BE2C (cell line): ENCODE results near the gene NFIC.
"Not testable (repeated sequence)": the region's sequence is repeated elsewhere in the genome, so short reads cannot be mapped to it uniquely, and the experiment has no call there.

Experiments used
- DNase-seq: peaks from one replicate; pipeline ENCODE4 v3.0.0-alpha.2; 2020
- H3K27me3 ChIP-seq: fragments of 250-450 bp; sonication (Bioruptor Pico); 2 replicates; pipeline ENCODE4 v1.5.1; 2020; ENCODE audit warnings: mild to moderate bottlenecking
- H3K36me3 ChIP-seq: fragments of 250-450 bp; sonication (Bioruptor Pico); 2 replicates; pipeline ENCODE4 v1.5.1; 2020; ENCODE audit warnings: mild to moderate bottlenecking
- H3K4me1 ChIP-seq: fragments of 250-450 bp; sonication (Bioruptor Pico); 2 replicates; pipeline ENCODE4 v1.5.1; 2020
- H3K4me3 ChIP-seq: 2 replicates; pipeline ENCODE4 v1.5.1; 2011; ENCODE audit warnings: low read depth, low read length
- H3K9me3 ChIP-seq: fragments of 250-450 bp; sonication (Bioruptor Pico); 2 replicates; pipeline ENCODE4 v1.5.1; 2020
- CTCF ChIP-seq: IDR thresholded peaks from 2 replicates; pipeline ENCODE4 v1.5.1; 2012; ENCODE audit warnings: mild to moderate bottlenecking, low read depth, low read length

The NFIC gene

DNA sequence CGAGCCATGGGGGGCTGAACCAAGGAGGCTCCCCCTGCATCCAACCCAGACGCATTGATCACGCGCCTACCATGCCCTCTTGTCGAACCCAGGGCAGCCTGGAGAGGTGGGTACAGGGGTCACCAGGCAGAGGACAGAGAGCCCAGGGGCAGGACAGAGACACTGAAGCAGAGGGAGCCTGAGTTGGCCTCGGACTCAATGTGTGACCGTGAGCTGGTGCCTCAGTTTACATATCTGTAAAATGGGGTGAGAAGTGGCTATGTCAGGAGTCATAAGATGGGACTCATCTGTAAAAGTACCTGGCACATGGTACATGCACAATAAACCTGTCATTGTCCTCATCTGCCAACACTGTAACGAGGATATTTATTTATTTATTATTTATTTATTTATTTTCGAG is 24.1 kb upstream of the NFIC start:
- Histone ChIP-seq H3K4me3 (no peak overlapping the region), H3K36me3 (no peaks in the 10 kb centered on the region), H3K9me3 (no peaks in the 10 kb centered on the region), H3K4me1 (no peaks in the 10 kb centered on the region), H3K27me3 (no peaks in the 10 kb centered on the region)
- no peak for TF ChIP-seq CTCF
- no peak for DNase-seq

DNA sequence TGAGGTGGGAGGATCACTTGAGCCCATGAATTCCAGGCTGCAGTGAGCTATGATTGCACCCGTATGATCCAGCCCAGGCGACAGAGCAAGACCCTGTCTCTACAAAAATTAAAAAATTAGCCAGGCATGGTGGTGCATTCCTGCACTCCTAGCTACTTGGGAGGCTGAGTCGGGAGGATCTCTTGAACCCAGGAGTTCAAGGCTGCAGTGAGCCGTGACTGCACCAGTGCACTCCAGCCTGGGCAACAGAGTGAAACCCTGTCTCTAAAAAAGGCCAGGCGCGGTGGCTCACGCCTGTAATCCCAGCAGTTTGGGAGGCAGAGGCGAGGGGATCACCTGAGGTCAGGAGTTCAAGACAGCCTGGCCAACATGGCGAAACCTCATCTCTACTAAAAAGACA is 23.4 kb upstream of the NFIC start:
- H3K36me3 ChIP-seq, H3K27me3 ChIP-seq, H3K9me3 ChIP-seq, H3K4me3 ChIP-seq, H3K4me1 ChIP-seq, DNase-seq: not testable (repeated sequence)

DNA sequence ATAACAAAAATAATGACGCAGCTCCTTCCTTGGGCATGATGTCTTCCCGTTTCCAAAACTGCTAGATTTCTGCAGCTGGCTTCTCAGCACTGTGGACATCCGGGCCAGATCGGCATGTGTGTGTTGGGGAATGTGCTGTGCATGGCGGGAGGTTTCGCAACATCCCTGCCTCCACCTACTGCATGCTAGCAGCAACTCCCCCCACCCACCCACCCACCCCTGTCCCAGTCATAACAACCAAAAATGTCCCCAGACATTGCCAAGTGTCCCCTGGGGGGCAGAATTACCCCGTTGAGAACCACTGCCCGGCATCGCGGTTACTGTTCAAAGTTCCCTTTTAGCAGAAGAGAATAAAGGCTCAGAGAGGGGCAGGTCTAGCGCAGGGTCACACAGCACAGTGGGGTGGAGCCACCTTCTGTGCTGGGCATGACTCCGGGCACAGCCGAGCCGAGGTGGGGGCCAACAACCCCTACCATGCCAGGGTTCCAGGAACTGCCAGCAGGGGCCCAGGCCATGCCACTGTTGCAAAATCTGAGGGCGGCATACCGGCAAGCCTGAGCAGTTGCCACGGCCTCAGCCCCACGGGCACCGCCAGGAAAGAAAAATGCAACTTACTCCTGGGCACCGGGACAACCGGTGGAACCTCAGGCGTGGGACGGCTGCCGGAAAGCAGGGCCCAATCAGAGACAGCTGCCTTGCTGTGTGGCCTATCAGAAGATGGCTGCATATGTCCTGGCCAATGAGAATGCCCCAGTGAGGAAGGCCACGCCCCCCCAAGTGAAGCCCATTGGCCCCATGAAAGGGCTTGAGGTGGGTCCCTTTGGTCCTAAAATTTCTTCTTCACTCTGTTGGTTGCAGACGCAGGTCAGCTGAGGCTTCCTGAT is 22.5 kb upstream of the NFIC start:
- Histone ChIP-seq H3K4me1 (no peaks in the 10 kb centered on the region), H3K4me3 (peak overlapping the region; percentile 59), H3K9me3 (no peaks in the 10 kb centered on the region), H3K27me3 (no peaks in the 10 kb centered on the region), H3K36me3 (no peaks in the 10 kb centered on the region)
- DNase-seq: peak; percentile 89
- peak; percentile 26; the same call in 1 of the 2 replicates for TF ChIP-seq CTCF

DNA sequence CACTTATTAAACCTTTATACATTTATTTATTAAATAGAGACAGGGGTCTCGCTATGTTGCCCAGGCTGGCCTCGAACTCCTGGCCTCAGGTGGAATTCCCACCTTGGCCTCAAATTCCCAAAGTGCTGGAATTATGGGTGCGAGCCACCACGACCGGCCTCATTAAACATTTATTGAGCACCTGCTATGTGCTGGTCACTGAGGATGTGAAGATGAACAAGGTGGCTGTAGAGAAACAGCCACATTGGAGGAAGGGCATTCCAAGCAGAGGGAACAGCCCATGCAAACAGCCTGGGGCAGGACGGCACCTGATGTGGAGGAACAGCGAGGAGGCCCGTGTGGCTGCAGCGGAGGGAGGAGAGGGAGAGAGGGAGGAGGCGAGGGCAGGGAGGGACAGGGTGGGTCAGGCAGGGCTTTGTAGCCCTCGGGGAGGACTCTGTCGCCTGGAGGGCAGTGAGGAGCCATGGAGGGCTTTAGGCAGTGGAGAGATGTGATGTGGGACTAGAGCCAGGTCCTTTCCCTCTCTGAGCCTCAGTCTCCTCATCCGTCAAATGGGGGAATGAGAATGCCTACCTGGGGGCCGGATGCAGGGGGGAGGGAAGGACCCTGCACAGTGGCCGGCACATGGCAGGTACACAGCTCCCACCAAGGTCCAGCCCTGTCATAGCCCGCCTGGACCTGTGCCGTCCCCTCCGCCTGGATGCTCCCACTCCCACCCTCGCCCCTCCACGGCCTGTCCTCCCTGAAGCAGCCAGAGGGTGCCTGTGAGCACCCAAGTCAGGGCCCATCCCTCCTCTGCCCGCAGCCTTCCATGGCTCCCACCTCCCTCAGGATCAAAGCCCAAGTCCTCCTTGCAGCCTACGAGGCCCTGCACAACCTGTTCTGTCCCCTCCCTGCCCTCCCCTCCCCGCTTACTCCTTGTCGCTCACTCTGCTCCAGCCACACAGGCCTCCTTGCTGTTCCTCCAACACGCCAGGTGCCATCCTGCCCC is 21.5 kb upstream of the NFIC start:
- Histone ChIP-seq H3K4me1 (no peaks in the 10 kb centered on the region), H3K36me3 (no peaks in the 10 kb centered on the region), H3K27me3 (no peaks in the 10 kb centered on the region), H3K4me3 (no peak overlapping the region), H3K9me3 (no peaks in the 10 kb centered on the region)
- DNase-seq: no peak
- TF ChIP-seq CTCF: no peak

DNA sequence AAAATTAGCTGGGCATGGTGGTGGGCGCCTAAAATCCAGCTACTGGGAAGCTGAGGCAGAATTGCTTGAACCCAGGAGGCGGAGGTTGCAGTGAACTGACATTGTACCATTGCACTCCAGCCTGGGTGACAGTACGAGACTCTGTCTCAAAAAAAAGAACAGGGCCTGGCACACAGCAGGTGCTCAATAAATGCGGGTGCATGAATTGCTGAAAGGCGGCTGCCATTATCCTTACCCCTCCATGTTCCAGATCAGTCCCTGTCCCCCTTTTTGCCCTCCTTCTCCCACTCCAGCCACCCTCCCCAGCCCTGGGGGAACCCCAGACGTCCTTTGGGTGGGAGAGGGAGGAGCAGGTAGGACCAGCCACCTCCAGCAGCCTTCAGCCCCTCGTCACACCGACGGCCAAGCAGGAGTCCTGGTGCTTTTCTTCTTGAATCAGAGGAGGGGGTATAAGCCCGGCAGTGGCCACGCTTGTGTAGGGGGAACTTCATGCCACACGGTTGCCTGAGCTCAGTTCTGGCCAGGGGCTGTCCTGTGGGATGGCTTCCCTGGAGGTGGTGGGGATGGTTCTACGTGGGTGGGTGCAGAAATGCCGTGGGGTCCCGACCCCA is 20.4 kb upstream of the NFIC start:
- H3K4me1 ChIP-seq: no peaks in the 10 kb centered on the region
- no peak for TF ChIP-seq CTCF
- no peak for DNase-seq
- H3K36me3 ChIP-seq: no peaks in the 10 kb centered on the region
- H3K27me3 ChIP-seq: no peaks in the 10 kb centered on the region
- H3K9me3 ChIP-seq: no peaks in the 10 kb centered on the region
- H3K4me3 ChIP-seq: no peak overlapping the region

DNA sequence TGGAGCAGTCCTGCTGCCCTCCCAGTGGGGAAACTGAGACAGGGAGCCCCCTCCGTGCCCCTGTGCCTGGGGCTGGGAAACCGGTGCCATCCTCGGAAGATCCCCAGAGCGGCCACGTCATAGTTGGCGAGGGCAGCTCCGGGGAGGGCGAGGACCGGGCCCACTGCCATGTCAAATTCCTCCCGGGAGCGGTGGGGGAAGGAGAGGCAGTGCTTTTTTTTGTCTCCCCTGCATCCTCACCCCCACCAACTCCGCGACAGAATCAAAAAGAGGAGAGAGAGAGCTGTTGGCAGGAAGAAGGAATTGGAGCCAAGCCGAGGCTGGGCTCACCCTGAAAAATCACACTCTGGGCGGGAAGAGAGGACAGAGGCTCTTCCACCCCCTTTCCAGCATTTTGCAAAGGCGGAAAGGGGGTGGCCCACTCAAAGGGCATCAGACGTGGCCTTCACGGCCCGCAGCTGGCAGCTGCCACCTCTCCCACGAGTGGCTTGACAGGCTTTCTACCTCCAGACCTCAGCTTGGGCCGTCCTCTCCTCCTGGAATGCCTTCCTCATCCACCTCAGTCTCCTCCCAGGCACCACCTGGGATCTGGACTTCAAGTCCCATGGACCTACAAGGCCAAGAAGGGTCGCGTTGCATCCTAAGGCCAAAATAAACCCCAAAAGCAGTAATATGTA is 19.6 kb upstream of the NFIC start:
- H3K9me3 ChIP-seq: no peaks in the 10 kb centered on the region
- TF ChIP-seq CTCF: no peak
- no peak overlapping the region for H3K4me3 ChIP-seq
- H3K36me3 ChIP-seq: no peaks in the 10 kb centered on the region
- H3K4me1 ChIP-seq: no peaks in the 10 kb centered on the region
- DNase-seq: no peak
- H3K27me3 ChIP-seq: no peaks in the 10 kb centered on the region
